ENCODE results near the gene IFRD2. TPM values are rescaled to one million over a fixed set of nuclear protein-coding genes. Genes with fewer than 3 reads are reported as not detected.

IFRD2 gene
- total and polyA plus RNA-seq, 2 of the 13 experiments (the other 11 are each of a cell fraction or from before 2014, with no cell fraction given): 32.8 to 96.1 TPM

DNA sequence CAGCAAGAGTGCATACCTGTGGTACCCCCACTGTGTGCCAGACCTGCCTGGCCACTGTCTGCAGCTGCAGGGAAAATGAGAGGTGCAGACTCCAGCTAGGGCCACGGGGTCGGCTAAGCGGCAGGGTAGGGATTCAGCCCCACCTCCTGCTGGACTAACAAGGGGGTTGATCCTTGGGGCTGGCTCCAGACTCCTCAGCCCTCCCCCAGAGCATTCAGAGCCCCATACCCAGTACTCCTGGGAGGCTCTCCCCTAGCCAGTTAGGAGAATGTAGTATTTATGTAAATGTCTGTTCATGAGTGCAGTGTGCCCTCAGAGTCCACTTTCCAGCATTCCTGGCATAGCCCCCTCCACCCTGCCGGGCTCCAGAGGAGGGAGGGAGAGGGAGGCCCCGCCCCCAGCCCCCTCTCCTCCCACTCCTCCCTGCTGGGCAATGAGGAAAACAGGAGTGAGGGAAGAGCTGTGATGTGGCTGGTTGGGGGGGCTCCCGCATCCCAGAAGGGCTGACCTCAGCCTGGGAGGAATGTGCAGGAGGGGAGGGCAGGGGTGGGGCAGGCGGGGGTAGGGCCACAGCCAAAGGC lies 27.8 kb downstream of the IFRD2 start (continued):
- TF ChIP-seq, protein P1, sequence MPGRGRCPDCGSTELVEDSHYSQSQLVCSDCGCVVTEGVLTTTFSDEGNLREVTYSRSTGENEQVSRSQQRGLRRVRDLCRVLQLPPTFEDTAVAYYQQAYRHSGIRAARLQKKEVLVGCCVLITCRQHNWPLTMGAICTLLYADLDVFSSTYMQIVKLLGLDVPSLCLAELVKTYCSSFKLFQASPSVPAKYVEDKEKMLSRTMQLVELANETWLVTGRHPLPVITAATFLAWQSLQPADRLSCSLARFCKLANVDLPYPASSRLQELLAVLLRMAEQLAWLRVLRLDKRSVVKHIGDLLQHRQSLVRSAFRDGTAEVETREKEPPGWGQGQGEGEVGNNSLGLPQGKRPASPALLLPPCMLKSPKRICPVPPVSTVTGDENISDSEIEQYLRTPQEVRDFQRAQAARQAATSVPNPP (CRISPR knock-in tag; IDR thresholded peaks at IDR 0.05): no peak
- peak; percentile 64 for TF ChIP-seq KDM6A (CRISPR knock-in tag; IDR thresholded peaks at IDR 0.05; ENCODE audit: low read depth)
- TF ChIP-seq NR1H2 (CRISPR knock-in tag; IDR thresholded peaks at IDR 0.05; ENCODE audit: borderline replicate concordance, low read depth): no peak
- TF ChIP-seq, protein P2, sequence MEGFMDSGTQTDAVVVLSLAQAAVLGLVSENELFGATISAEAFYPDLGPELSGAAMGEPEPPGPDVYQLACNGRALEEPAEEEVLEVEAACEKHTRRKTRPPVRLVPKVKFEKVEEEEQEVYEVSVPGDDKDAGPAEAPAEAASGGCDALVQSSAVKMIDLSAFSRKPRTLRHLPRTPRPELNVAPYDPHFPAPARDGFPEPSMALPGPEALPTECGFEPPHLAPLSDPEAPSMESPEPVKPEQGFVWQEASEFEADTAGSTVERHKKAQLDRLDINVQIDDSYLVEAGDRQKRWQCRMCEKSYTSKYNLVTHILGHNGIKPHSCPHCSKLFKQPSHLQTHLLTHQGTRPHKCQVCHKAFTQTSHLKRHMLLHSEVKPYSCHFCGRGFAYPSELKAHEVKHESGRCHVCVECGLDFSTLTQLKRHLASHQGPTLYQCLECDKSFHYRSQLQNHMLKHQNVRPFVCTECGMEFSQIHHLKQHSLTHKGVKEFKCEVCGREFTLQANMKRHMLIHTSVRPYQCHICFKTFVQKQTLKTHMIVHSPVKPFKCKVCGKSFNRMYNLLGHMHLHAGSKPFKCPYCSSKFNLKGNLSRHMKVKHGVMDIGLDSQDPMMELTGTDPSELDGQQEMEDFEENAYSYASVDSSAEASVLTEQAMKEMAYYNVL (CRISPR knock-in tag; IDR thresholded peaks at IDR 0.05; ENCODE audit: borderline replicate concordance): peak; percentile 81; the same call in 1 of the 2 replicates
- TF ChIP-seq, protein P3, sequence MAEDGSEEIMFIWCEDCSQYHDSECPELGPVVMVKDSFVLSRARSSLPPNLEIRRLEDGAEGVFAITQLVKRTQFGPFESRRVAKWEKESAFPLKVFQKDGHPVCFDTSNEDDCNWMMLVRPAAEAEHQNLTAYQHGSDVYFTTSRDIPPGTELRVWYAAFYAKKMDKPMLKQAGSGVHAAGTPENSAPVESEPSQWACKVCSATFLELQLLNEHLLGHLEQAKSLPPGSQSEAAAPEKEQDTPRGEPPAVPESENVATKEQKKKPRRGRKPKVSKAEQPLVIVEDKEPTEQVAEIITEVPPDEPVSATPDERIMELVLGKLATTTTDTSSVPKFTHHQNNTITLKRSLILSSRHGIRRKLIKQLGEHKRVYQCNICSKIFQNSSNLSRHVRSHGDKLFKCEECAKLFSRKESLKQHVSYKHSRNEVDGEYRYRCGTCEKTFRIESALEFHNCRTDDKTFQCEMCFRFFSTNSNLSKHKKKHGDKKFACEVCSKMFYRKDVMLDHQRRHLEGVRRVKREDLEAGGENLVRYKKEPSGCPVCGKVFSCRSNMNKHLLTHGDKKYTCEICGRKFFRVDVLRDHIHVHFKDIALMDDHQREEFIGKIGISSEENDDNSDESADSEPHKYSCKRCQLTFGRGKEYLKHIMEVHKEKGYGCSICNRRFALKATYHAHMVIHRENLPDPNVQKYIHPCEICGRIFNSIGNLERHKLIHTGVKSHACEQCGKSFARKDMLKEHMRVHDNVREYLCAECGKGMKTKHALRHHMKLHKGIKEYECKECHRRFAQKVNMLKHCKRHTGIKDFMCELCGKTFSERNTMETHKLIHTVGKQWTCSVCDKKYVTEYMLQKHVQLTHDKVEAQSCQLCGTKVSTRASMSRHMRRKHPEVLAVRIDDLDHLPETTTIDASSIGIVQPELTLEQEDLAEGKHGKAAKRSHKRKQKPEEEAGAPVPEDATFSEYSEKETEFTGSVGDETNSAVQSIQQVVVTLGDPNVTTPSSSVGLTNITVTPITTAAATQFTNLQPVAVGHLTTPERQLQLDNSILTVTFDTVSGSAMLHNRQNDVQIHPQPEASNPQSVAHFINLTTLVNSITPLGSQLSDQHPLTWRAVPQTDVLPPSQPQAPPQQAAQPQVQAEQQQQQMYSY (CRISPR knock-in tag; IDR thresholded peaks at IDR 0.05): 0 out of 2 replicates have a peak, but pooled peaks have one; percentile 36
- peak; percentile 62 for TF ChIP-seq GATAD2A (CRISPR knock-in tag; IDR thresholded peaks at IDR 0.05)
- TF ChIP-seq NONO (IDR thresholded peaks at IDR 0.05): no peak
- TF ChIP-seq NONO (CRISPR knock-in tag; conservative IDR thresholded peaks at IDR 0.05): peak; percentile 73; the same call in 1 of the 2 replicates
- TF ChIP-seq NFKBIZ (CRISPR knock-in tag; IDR thresholded peaks at IDR 0.05): peak; percentile 48; the same call in 1 of the 2 replicates
- TF ChIP-seq MAFG (CRISPR knock-in tag; IDR thresholded peaks at IDR 0.05): no peak
- TF ChIP-seq ZNF34 (CRISPR knock-in tag; IDR thresholded peaks at IDR 0.05; ENCODE audit: borderline replicate concordance): no peak
- peak; percentile 99 for TF ChIP-seq MAZ (IDR thresholded peaks at IDR 0.05; ENCODE audit: borderline replicate concordance, low read depth, low read length)
- TF ChIP-seq MAZ (CRISPR knock-in tag; IDR thresholded peaks at IDR 0.05; ENCODE audit: low read depth): peak; percentile 64; the same call in 1 of the 2 replicates
- peak; percentile 47 for TF ChIP-seq POLR2AphosphoS5 (IDR thresholded peaks at IDR 0.05; ENCODE audit: low read depth, low read length)
- no peak for TF ChIP-seq SIN3B (IDR thresholded peaks at IDR 0.05; ENCODE audit: low read length)
- no peak for TF ChIP-seq SOX6 (IDR thresholded peaks at IDR 0.05)
- peak; percentile 63 for TF ChIP-seq SOX6 (CRISPR knock-in tag; IDR thresholded peaks at IDR 0.05)
- TF ChIP-seq PHF8 (CRISPR knock-in tag; IDR thresholded peaks at IDR 0.05): peak; percentile 3; the same call in 1 of the 2 replicates
- TF ChIP-seq ELF3 (CRISPR knock-in tag; IDR thresholded peaks at IDR 0.05): 0 out of 2 replicates have a peak, but pooled peaks have one; percentile 45
- peak; percentile 57; the same call in 1 of the 2 replicates for TF ChIP-seq HNF4G (IDR thresholded peaks at IDR 0.05; ENCODE audit: borderline replicate concordance, low read depth, low read length)
- no peak for TF ChIP-seq HNF4G (CRISPR knock-in tag; IDR thresholded peaks at IDR 0.05; ENCODE audit: borderline replicate concordance, low read depth)
- TF ChIP-seq, protein P4, sequence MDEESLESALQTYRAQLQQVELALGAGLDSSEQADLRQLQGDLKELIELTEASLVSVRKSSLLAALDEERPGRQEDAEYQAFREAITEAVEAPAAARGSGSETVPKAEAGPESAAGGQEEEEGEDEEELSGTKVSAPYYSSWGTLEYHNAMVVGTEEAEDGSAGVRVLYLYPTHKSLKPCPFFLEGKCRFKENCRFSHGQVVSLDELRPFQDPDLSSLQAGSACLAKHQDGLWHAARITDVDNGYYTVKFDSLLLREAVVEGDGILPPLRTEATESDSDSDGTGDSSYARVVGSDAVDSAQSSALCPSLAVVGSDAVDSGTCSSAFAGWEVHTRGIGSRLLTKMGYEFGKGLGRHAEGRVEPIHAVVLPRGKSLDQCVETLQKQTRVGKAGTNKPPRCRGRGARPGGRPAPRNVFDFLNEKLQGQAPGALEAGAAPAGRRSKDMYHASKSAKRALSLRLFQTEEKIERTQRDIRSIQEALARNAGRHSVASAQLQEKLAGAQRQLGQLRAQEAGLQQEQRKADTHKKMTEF (CRISPR knock-in tag; IDR thresholded peaks at IDR 0.05): peak; percentile 62; the same call in 1 of the 2 replicates
- peak; percentile 37; the same call in 1 of the 2 replicates for TF ChIP-seq ISL2 (CRISPR knock-in tag; IDR thresholded peaks at IDR 0.05)

All from HepG2 (cell line).